Measurements from ENCODE around the gene DNASE1L3.
A peak's percentile ranks its signal among the peaks of the same experiment; 100 is the strongest.

Gene DNASE1L3, protein sequence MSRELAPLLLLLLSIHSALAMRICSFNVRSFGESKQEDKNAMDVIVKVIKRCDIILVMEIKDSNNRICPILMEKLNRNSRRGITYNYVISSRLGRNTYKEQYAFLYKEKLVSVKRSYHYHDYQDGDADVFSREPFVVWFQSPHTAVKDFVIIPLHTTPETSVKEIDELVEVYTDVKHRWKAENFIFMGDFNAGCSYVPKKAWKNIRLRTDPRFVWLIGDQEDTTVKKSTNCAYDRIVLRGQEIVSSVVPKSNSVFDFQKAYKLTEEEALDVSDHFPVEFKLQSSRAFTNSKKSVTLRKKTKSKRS

DNA sequence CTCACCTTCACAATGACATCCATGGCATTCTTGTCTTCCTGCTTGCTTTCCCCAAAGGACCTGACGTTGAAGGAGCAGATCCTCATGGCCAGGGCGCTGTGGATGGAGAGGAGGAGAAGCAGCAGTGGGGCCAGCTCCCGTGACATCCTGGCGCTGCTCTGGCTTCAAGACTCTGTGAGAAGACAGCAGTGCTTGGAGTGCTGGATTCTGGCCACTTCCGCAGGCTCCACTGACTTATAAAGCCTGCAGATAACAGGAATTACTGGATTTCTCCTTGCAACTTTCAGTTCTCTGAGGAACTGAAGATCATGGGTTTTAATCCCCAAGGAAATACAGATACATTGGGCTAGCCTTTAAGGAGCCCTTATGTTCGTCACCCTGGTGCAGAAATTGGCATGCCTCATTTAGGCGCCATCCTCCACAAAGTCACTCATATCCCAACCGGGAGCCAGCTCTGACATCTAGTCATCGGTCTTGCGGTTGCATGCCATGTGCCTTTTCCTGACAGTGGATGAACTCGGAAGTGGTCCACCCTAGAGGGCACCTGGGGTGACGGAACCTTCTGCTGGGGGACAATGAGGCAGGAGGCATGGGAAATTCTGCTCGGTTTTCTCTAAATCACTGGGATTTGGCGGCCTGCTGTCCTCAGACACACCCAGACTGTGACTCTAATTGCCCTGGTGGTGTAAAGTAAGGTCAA lies at the start of gene DNASE1L3:
Gene DNASE1L3, minus strand, starts transcription at position 212 of the 700 bp plus-strand sequence. Its CDS starts 66 bp downstream, at position 146.
- Histone ChIP-seq H3K27ac (ENCODE audit: low read depth, low read length) (no peak within 1 kb of the TSS), H3K9ac (ENCODE audit: low read length in 5 of 5) (no peak within 1 kb of the TSS), H3K4me3 (ENCODE audit: low read depth in 1 of 5, low read length in 5 of 5) (peak within 1 kb of the TSS in 3 of 5 donors; percentile 14 to 44 (median 30))

DNA sequence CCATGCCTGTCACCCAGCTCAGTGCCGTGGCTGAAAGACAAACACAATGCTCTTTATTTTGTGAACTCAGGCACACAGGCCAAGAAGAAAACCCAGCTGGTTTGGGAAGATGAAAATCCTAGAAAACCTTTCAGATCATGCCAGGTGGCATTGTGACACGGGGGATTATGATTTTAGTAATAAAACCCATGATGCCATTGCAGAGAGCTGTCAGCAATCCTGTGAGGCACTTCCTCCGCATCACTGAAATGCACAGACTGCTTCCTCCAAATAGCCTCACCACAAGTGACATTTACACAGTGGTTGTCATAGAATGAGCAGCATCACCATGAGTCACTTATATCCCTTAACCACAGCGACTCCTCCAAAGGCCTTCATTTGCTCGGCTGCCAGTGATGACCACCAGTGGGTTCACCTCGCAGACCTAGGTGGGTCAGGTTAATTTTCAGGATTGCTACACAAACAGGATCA lies 49.5 kb upstream of the DNASE1L3 start:
- H3K36me3 ChIP-seq (ENCODE audit: control insufficient read depth in 5 of 5, insufficient read depth in 5 of 5, low read length in 5 of 5), result peaks cover 7 to 46% (median 22%) of the 10 kb centered on the region in 5 donors
- H3K27ac ChIP-seq (ENCODE audit: low read depth, low read length), result no peak overlapping the region
- no peak overlapping the region for H3K9ac ChIP-seq (ENCODE audit: low read length in 5 of 5)
- no peaks in the 10 kb centered on the region for H3K9me3 ChIP-seq (ENCODE audit: control insufficient read depth in 5 of 5, low read length in 5 of 5)
- H3K27me3 ChIP-seq (ENCODE audit: control insufficient read depth in 5 of 5, insufficient read depth in 4 of 5, low read length in 5 of 5), result no peaks in the 10 kb centered on the region
- H3K4me3 ChIP-seq (ENCODE audit: low read depth in 1 of 5, low read length in 5 of 5), result no peak overlapping the region
- H3K4me1 ChIP-seq (ENCODE audit: control insufficient read depth in 5 of 5, insufficient read depth in 5 of 5, low read length in 5 of 5), result no peaks in the 10 kb centered on the region

More for the DNA sequence above, at the start of gene DNASE1L3:
- no peaks in the 10 kb centered on the region for H3K9me3 ChIP-seq (ENCODE audit: control insufficient read depth in 5 of 5, low read length in 5 of 5)
- no peaks in the 10 kb centered on the region for H3K36me3 ChIP-seq (ENCODE audit: control insufficient read depth in 5 of 5, insufficient read depth in 5 of 5, low read length in 5 of 5)
- peaks cover 0 to 7% (median 5%) of the 10 kb centered on the region in 5 donors for H3K27me3 ChIP-seq (ENCODE audit: control insufficient read depth in 5 of 5, insufficient read depth in 4 of 5, low read length in 5 of 5)
- peaks cover 6 to 37% (median 11%) of the 10 kb centered on the region in 5 donors for H3K4me1 ChIP-seq (ENCODE audit: control insufficient read depth in 5 of 5, insufficient read depth in 5 of 5, low read length in 5 of 5)

DNA sequence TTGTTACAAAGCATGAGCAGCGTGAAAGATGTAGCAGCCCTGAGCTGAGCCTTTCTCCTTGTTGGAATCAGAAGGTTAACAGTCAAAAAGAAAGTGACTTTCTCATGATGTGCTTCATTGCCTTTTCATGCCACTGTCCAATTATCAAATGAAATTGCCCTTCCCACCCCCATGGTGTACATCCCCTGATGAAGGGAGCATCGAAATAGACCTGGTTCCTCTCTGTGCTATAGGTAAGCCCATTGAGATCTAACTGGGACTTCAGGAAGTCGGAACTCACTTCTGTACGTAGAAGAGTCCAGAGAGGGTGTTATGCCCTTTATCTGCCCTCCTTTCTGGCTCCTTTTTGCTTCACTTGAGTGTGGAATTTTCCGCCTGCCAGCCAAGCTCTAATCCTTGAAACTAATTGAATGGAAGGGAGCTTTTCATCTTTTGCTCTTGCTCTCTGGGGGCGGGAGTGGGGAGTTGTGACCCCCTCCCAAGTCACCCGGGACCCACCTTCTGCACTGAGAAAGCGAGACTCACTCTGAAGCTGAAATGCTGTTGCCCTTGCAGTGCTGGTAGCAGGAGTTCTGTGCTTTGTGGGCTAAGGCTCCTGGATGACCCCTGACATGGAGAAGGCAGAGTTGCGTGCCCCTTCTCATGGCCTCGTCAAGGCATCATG lies 47.8 kb upstream of the DNASE1L3 start:
- Histone ChIP-seq H3K27me3 (ENCODE audit: control insufficient read depth in 5 of 5, insufficient read depth in 4 of 5, low read length in 5 of 5) (no peaks in the 10 kb centered on the region), H3K27ac (ENCODE audit: low read depth, low read length) (no peak overlapping the region), H3K9ac (ENCODE audit: low read length in 5 of 5) (no peak overlapping the region)

DNA sequence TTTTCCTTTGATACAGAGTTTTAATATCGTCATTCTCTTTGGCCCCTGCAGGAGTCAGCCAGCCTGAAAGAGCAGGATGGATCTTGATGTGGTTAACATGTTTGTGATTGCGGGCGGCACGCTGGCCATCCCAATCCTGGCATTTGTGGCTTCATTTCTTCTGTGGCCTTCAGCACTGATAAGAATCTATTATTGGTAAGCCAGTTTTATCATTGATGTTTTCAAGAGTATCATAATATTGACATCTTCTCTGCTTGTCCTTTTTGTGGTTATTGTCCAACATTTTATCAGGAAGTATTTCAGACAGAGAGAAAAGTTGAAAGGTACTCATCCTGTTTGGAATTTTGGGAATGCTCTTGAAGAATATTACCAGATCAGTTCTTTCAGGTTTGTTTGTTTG lies 45.7 kb upstream of the DNASE1L3 start:
- no peak overlapping the region for H3K4me3 ChIP-seq (ENCODE audit: low read depth in 1 of 5, low read length in 5 of 5)
- no peaks in the 10 kb centered on the region for H3K9me3 ChIP-seq (ENCODE audit: control insufficient read depth in 5 of 5, low read length in 5 of 5)
- no peaks in the 10 kb centered on the region for H3K27me3 ChIP-seq (ENCODE audit: control insufficient read depth in 5 of 5, insufficient read depth in 4 of 5, low read length in 5 of 5)
- no peak overlapping the region for H3K27ac ChIP-seq (ENCODE audit: low read depth, low read length)
- H3K4me1 ChIP-seq (ENCODE audit: control insufficient read depth in 5 of 5, insufficient read depth in 5 of 5, low read length in 5 of 5), result peaks cover 0 to 4% (median 0%) of the 10 kb centered on the region in 5 donors
- H3K36me3 ChIP-seq (ENCODE audit: control insufficient read depth in 5 of 5, insufficient read depth in 5 of 5, low read length in 5 of 5), result peaks cover 7 to 50% (median 30%) of the 10 kb centered on the region in 5 donors
- no peak overlapping the region for H3K9ac ChIP-seq (ENCODE audit: low read length in 5 of 5)

More for the DNA sequence above, 47.8 kb upstream of the DNASE1L3 start:
- no peak overlapping the region for H3K4me3 ChIP-seq (ENCODE audit: low read depth in 1 of 5, low read length in 5 of 5)
- peaks cover 7 to 49% (median 25%) of the 10 kb centered on the region in 5 donors for H3K36me3 ChIP-seq (ENCODE audit: control insufficient read depth in 5 of 5, insufficient read depth in 5 of 5, low read length in 5 of 5)
- H3K9me3 ChIP-seq (ENCODE audit: control insufficient read depth in 5 of 5, low read length in 5 of 5), result no peaks in the 10 kb centered on the region
- no peaks in the 10 kb centered on the region for H3K4me1 ChIP-seq (ENCODE audit: control insufficient read depth in 5 of 5, insufficient read depth in 5 of 5, low read length in 5 of 5)

DNA sequence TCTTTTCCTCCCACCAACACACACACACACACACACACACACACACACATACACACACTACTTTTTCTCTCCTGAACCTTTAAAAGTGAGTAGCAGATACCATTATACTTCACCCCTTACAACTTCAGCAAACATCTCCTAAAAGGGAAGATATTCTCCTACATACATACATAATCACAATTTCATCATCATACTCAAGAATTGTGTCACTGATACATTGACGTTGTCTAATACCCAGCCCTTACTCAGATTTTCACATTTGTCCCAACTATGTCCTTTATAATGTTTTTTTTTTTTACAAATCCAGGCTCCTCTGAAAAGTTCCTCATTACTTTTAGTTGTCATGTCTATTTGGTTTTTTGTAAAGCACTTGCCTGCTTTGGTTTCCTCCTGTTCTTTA lies 45.3 kb upstream of the DNASE1L3 start:
- H3K9me3 ChIP-seq (ENCODE audit: control insufficient read depth in 5 of 5, low read length in 5 of 5), result no peaks in the 10 kb centered on the region
- no peak overlapping the region for H3K9ac ChIP-seq (ENCODE audit: low read length in 5 of 5)
- no peak overlapping the region for H3K27ac ChIP-seq (ENCODE audit: low read depth, low read length)
- H3K27me3 ChIP-seq (ENCODE audit: control insufficient read depth in 5 of 5, insufficient read depth in 4 of 5, low read length in 5 of 5), result no peaks in the 10 kb centered on the region
- H3K36me3 ChIP-seq (ENCODE audit: control insufficient read depth in 5 of 5, insufficient read depth in 5 of 5, low read length in 5 of 5), result peaks cover 7 to 51% (median 31%) of the 10 kb centered on the region in 5 donors
- H3K4me1 ChIP-seq (ENCODE audit: control insufficient read depth in 5 of 5, insufficient read depth in 5 of 5, low read length in 5 of 5), result peaks cover 0 to 5% (median 0%) of the 10 kb centered on the region in 5 donors
- no peak overlapping the region for H3K4me3 ChIP-seq (ENCODE audit: low read depth in 1 of 5, low read length in 5 of 5)

DNA sequence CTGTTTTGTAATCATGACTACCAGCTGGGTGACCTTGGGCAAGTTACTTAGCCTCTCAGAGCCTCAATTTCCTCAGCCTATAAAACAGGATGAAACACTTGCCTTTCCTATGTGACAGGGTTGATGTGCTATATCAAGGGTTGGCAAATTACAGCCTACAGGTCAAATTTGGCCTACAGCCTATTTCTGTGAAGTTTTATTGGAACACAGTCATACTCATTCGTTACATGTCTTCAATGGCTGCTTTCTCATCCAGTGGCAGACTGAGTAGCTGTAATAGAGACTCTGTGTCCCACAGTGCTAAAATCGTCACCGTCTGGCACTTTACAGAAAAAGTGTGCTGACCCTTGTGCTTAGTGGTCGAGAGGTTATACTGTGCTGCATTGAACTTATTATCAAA lies 43.4 kb upstream of the DNASE1L3 start:
- Histone ChIP-seq H3K4me1 (ENCODE audit: control insufficient read depth in 5 of 5, insufficient read depth in 5 of 5, low read length in 5 of 5) (peaks cover 0 to 15% (median 12%) of the 10 kb centered on the region in 5 donors), H3K27me3 (ENCODE audit: control insufficient read depth in 5 of 5, insufficient read depth in 4 of 5, low read length in 5 of 5) (no peaks in the 10 kb centered on the region), H3K36me3 (ENCODE audit: control insufficient read depth in 5 of 5, insufficient read depth in 5 of 5, low read length in 5 of 5) (peaks cover 7 to 35% (median 19%) of the 10 kb centered on the region in 5 donors), H3K9ac (ENCODE audit: low read length in 5 of 5) (no peak overlapping the region), H3K4me3 (ENCODE audit: low read depth in 1 of 5, low read length in 5 of 5) (no peak overlapping the region), H3K9me3 (ENCODE audit: control insufficient read depth in 5 of 5, low read length in 5 of 5) (no peaks in the 10 kb centered on the region), H3K27ac (ENCODE audit: low read depth, low read length) (no peak overlapping the region)

DNA sequence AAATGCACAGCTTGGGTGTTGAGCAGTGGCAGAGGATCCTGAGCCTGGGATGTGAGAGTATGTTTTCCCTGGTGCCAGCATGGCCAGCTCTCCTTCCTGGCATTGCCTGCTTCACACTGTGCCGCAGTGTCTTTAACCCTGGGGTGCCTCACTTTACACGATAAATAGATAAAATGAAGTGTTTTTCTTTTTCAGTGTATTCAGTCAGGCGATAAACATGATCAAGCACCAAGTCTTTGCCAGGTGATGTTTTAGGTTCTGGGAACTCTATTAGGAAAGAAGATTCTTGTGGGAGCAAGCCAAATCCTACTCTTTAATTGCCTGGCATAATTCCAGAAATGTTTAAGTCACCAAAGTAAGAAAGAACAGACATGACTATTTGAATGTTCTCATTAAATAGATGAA lies 40.9 kb upstream of the DNASE1L3 start:
- H3K4me1 ChIP-seq (ENCODE audit: control insufficient read depth in 5 of 5, insufficient read depth in 5 of 5, low read length in 5 of 5), result peaks cover 0 to 15% (median 13%) of the 10 kb centered on the region in 5 donors
- no peaks in the 10 kb centered on the region for H3K27me3 ChIP-seq (ENCODE audit: control insufficient read depth in 5 of 5, insufficient read depth in 4 of 5, low read length in 5 of 5)
- no peak overlapping the region for H3K9ac ChIP-seq (ENCODE audit: low read length in 5 of 5)
- no peak overlapping the region for H3K27ac ChIP-seq (ENCODE audit: low read depth, low read length)
- H3K9me3 ChIP-seq (ENCODE audit: control insufficient read depth in 5 of 5, low read length in 5 of 5), result no peaks in the 10 kb centered on the region
- H3K36me3 ChIP-seq (ENCODE audit: control insufficient read depth in 5 of 5, insufficient read depth in 5 of 5, low read length in 5 of 5), result peaks cover under 1 to 11% (median 9%) of the 10 kb centered on the region in 5 donors
- no peak overlapping the region for H3K4me3 ChIP-seq (ENCODE audit: low read depth in 1 of 5, low read length in 5 of 5)

DNA sequence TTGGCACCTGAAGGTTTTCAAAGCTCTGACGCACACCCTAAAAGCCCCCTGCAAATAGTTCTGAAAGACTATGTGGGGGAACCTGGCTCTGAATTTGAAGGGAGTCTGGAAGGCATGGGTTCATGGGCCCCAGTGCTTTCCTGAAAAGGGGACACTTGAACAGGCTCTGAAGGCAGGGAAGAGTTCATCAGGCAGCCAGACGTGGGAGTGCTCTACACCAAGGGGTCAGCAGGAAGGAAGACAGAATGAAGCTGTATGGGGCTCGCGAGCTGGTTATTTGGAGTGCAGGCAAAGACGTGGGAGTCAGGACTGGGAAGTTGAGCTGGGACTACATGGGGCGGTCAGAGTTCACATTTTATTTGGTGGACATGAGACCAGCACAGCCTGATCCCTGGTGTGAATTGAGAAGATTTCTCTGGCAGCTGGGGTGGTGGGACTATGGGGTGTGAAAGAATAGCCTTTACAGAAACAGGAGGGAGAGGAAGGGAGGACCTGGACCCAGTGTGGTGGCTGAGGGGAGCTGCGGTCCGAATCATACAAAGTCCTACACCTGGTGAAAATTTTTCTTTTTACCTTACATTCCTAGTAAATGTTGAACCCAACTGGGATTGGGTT lies 39.4 kb upstream of the DNASE1L3 start:
- Histone ChIP-seq H3K4me1 (ENCODE audit: control insufficient read depth in 5 of 5, insufficient read depth in 5 of 5, low read length in 5 of 5) (peaks cover 0 to 15% (median 13%) of the 10 kb centered on the region in 5 donors), H3K9ac (ENCODE audit: low read length in 5 of 5) (peak overlapping the region in 1 of 5 donors; percentile 19), H3K4me3 (ENCODE audit: low read depth in 1 of 5, low read length in 5 of 5) (no peak overlapping the region), H3K27ac (ENCODE audit: low read depth, low read length) (no peak overlapping the region), H3K27me3 (ENCODE audit: control insufficient read depth in 5 of 5, insufficient read depth in 4 of 5, low read length in 5 of 5) (no peaks in the 10 kb centered on the region), H3K9me3 (ENCODE audit: control insufficient read depth in 5 of 5, low read length in 5 of 5) (no peaks in the 10 kb centered on the region), H3K36me3 (ENCODE audit: control insufficient read depth in 5 of 5, insufficient read depth in 5 of 5, low read length in 5 of 5) (peaks cover 0 to 9% (median 5%) of the 10 kb centered on the region in 5 donors)

DNA sequence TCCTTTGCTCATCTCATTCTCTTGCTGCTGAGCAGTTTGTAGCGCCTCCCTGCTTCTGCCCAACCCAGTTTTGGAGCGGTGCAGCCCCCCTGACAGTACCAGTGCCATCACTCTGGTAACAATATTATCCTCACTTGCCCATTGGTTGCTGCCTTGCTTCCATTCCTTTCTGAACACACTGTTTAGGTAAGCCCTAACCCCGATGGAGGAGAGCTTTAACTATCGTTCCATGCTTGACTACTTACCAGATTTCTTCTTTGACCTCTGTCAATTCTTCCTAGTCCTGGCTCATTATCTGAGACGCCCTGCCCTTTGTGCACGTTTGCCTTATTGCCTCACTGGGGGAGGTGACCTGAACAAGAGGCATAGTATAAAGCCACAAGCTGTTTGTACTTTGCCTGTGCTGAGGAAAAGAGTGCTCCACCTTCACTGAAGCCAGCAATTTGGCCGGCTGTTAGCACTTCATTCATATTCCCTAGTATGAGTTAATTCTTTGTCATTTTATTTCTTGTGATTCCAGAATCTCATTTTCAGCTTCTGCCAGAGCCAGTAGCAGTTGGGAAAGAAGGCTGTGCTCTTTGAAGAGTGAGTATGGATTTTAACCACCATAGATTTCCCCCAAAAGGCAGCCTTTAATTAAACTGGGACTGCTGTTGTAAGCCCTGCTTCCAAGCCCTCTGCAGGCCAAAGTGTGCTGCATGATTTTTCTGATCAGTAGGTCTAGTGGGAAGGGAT lies 38.8 kb upstream of the DNASE1L3 start:
- Histone ChIP-seq H3K4me1 (ENCODE audit: control insufficient read depth in 5 of 5, insufficient read depth in 5 of 5, low read length in 5 of 5) (peaks cover 0 to 15% (median 13%) of the 10 kb centered on the region in 5 donors), H3K4me3 (ENCODE audit: low read depth in 1 of 5, low read length in 5 of 5) (peak overlapping the region in 1 of 5 donors; percentile 2), H3K27ac (ENCODE audit: low read depth, low read length) (no peak overlapping the region)

More for the DNA sequence above, 38.8 kb upstream of the DNASE1L3 start:
- Histone ChIP-seq H3K27me3 (ENCODE audit: control insufficient read depth in 5 of 5, insufficient read depth in 4 of 5, low read length in 5 of 5) (no peaks in the 10 kb centered on the region), H3K9ac (ENCODE audit: low read length in 5 of 5) (peak overlapping the region in 2 of 5 donors; percentile 11 to 21), H3K36me3 (ENCODE audit: control insufficient read depth in 5 of 5, insufficient read depth in 5 of 5, low read length in 5 of 5) (peaks cover 0 to 9% (median 5%) of the 10 kb centered on the region in 5 donors), H3K9me3 (ENCODE audit: control insufficient read depth in 5 of 5, low read length in 5 of 5) (no peaks in the 10 kb centered on the region)
